K562 (cell line): ENCODE measurements around the gene NOD1.

Experiments used
- ATF3 ChIP-seq, 2 experiments: fragments of 450-650 bp in 1 of 2; sonication (generic) in 1 of 2; formaldehyde crosslinking in 1 of 2; IDR thresholded peaks in 1 of 2; conservative IDR thresholded peaks in 1 of 2; 2 replicates each; pipeline versions ENCODE4 v1.6.1 to v1.8.1; 2016 to 2023; ENCODE audit warnings: mild to moderate bottlenecking in 2 of 2, moderate library complexity in 2 of 2, inconsistent platforms in 1 of 2, missing genetic modification reagents in 1 of 2
- CBX1 ChIP-seq: sonication (generic); IDR thresholded peaks from 2 replicates; pipeline ENCODE4 v1.6.1; 2016; ENCODE audit warnings: antibody characterized with exemption, low read depth, mild to moderate bottlenecking
- MXI1 ChIP-seq: IDR thresholded peaks from 2 replicates; pipeline ENCODE4 v1.6.1; 2011; ENCODE audit warnings: low read depth, mild to moderate bottlenecking, improper control_type of control experiment, low read length
- RBM17 ChIP-seq: fragments of 200-400 bp; formaldehyde crosslinking; IDR thresholded peaks from 2 replicates; pipeline ENCODE4 v1.6.1; 2017; ENCODE audit warnings: low read depth, mild to moderate bottlenecking, low read length, borderline replicate concordance
- TAF1 ChIP-seq: IDR thresholded peaks from 2 replicates; pipeline ENCODE4 v1.6.1; 2011; ENCODE audit warnings: mild to moderate bottlenecking, low read length, moderate library complexity; ENCODE audit not compliant: insufficient read depth, control insufficient read depth, severe bottlenecking; ENCODE audit errors: extremely low read depth
- ZNF785 ChIP-seq: fragments of 250-450 bp; sonication (Bioruptor Pico); IDR thresholded peaks from 2 replicates; pipeline ENCODE4 v1.4.0; 2020; ENCODE audit warnings: mild to moderate bottlenecking

DNA sequence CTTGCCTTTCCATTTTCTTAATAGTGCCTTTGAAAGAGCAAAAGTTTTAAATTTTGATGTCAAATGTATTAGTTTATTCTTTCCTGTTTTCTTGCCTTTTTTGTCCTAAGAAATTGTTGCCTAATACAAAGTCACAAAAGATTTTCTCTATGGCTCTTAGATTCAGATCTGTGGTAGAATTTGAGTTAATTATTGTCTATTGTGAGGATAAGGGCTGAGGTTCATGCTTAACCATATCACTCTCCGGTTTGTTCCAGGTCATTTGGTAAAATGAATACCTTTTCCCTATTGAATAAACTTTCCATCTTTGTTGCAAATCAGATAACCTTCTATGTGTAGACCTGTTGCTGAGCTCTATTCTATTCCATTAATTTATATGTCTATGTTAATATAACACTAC, 96.0 kb downstream of the NOD1 start:
- TF ChIP-seq ATF3 (IDR thresholded peaks at IDR 0.05) (no peak), ATF3 (CRISPR knock-in tag; conservative IDR thresholded peaks at IDR 0.05) (no peak), TAF1 (no peak), CBX1 (no peak), ZNF785 (CRISPR knock-in tag) (no peak), RBM17 (no peak), MXI1 (no peak)
